ENCODE results near the gene PALM.

The PALM gene

GRCh38 chr19:789701-790060 lies 80.9 kb downstream of the PALM start:
- no peak for TF ChIP-seq CTCF (conservative IDR thresholded peaks at IDR 0.05; ENCODE audit: low read depth, low read length)
- H3K4me3 ChIP-seq (ENCODE audit: low read length): no peak overlapping the region
- DNase-seq (ENCODE audit: low read depth): no peak

DNA sequence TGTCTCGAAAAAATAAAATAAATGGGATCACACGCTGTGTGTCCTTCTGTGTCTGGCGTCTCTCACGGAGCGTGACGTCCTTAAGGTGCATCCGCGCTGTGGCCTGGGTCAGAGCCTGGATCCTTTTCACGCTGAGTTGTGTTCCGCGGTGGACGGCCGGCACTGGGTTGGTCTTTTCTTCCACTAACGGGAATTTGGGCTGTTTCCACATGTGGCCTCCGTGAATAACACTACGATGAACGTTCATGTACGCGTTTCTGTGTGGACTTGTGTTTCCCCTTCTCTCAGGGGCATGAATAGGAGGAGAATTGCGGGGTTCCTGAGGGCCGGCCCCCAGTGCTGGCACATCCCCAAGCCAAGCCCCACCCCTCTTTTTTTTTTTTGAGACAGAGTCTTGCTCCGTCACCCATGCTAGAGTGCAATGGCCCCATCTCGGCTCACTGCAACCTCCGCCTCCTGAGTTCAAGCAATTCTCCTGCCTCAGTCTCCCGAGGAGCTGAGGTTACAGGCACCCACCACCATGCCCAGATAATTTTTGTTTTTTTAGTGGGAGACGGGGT lies 82.4 kb downstream of the PALM start:
- no peak overlapping the region for H3K4me3 ChIP-seq (ENCODE audit: low read length)
- DNase-seq (ENCODE audit: low read depth): no peak
- TF ChIP-seq CTCF (conservative IDR thresholded peaks at IDR 0.05; ENCODE audit: low read depth, low read length): no peak

DNA sequence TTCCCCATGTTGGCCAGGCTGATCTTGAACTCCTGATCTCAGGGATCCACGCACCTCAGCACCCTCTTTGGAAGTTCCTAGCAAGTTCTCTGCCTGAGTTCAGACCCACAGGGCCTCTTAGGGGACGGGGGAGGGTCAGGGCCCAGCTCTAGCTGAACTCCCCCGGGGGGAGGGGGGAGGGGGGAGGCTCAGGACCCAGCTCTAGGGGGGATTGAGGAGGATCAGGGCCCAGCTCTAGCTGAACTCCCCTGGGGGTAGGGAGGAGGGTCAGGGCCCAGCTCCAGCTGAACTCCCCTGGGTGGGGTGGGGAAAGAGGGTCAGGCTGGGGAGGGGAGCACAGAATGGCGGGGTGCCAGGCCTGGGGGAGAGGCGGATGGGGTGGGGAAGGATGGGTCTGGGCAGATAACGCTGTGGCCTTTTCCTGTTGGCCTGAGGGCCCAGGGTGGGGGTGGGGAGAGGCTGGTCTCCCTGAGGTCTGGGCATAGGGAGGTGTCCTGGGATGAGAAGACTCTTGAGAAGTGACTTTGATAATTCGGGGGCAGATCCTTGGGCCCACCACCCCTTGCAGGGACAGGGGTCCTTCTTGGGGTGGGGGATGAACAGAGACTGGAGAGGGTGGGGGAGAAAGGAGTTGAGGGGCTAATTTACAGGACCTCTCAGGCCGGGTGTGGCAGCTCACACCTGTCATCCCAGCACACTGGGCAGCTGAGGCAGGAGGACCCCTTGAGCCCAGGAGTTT lies 83.0 kb downstream of the PALM start:
- TF ChIP-seq CTCF (conservative IDR thresholded peaks at IDR 0.05; ENCODE audit: low read depth, low read length): no peak
- no peak overlapping the region for H3K4me3 ChIP-seq (ENCODE audit: low read length)
- no peak for DNase-seq (ENCODE audit: low read depth)

GRCh38 chr19:792306-792885 lies 83.7 kb downstream of the PALM start:
- DNase-seq (ENCODE audit: low read depth): no peak
- H3K4me3 ChIP-seq (ENCODE audit: low read length): no peak overlapping the region
- TF ChIP-seq CTCF (conservative IDR thresholded peaks at IDR 0.05; ENCODE audit: low read depth, low read length): no peak

- no peak for DNase-seq (ENCODE audit: low read depth)
- no peak for TF ChIP-seq CTCF (conservative IDR thresholded peaks at IDR 0.05; ENCODE audit: low read depth, low read length)
These were observed 85.1 kb downstream of the PALM start for GRCh38 chr19:793806-794205.

DNA sequence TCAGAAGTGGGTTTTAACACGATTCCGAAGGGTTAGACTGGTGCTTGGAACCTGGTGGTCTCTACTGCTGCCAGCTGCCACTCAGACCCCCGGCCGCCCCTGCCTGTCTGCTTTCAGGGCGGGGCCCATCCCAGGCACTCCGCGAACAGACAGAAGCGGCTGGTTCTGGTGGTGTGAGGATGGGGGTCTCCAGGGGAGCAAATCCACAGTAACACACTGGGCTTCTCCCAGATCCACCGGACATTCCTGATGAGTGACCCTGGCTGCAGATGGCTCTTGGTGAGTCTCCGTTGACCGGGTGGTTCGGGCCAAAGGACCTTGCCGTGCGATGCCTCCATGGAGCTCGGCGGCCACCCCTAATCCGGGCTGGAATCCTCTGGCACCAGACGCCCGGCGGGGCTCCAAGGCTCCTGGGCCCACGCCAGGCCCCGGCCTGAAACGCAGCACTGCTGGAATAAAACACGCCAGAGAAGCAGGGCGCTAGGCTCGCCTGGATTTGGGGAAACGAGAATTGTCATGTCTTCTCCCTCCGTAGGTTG lies 86.4 kb downstream of the PALM start:
- no peak overlapping the region for H3K4me3 ChIP-seq (ENCODE audit: low read length)
- DNase-seq (ENCODE audit: low read depth): no peak
- no peak for TF ChIP-seq CTCF (conservative IDR thresholded peaks at IDR 0.05; ENCODE audit: low read depth, low read length)

More at GRCh38 chr19:793806-794205, 85.1 kb downstream of the PALM start:
- no peak overlapping the region for H3K4me3 ChIP-seq (ENCODE audit: low read length)

All from retinal pigment epithelial cell (primary cell).